H9 (cell line): ENCODE results near the gene AFF2. TPM values are rescaled to one million over a fixed set of nuclear protein-coding genes. Genes with fewer than 3 reads are reported as not detected.

ENCODE experiments used
- DNase-seq: peaks from one replicate; pipeline ENCODE4 v3.0.0-alpha.2; 2017
- H2AFZ ChIP-seq: one replicate; pipeline ENCODE4 v1.6.1; 2013; ENCODE audit warnings: mild to moderate bottlenecking, low read length, control low read depth, moderate library complexity
- H2AK5ac ChIP-seq: 2 replicates; pipeline ENCODE4 v1.6.1; 2013; ENCODE audit warnings: low read length, control low read depth, mixed read lengths; ENCODE audit not compliant: insufficient read length
- H2BK120ac ChIP-seq: one replicate; pipeline ENCODE4 v1.6.1; 2013; ENCODE audit warnings: low read depth, mild to moderate bottlenecking, low read length, control low read depth, inconsistent platforms; ENCODE audit not compliant: poor library complexity, severe bottlenecking
- H2BK12ac ChIP-seq: 2 replicates; pipeline ENCODE4 v1.6.1; 2013; ENCODE audit warnings: low read length, control low read depth, mixed read lengths, low read depth; ENCODE audit not compliant: insufficient read length
- H2BK15ac ChIP-seq: 2 replicates; pipeline ENCODE4 v1.6.1; 2013; ENCODE audit warnings: low read depth, low read length, control low read depth
- H2BK20ac ChIP-seq: one replicate; pipeline ENCODE4 v1.6.1; 2013; ENCODE audit warnings: low read depth, mild to moderate bottlenecking, low read length, control low read depth, inconsistent platforms; ENCODE audit not compliant: poor library complexity, severe bottlenecking
- H2BK5ac ChIP-seq: 2 replicates; pipeline ENCODE4 v1.6.1; 2013; ENCODE audit warnings: low read length, control low read depth, mixed read lengths; ENCODE audit not compliant: insufficient read length
- H3K14ac ChIP-seq: 2 replicates; pipeline ENCODE4 v1.6.1; 2013; ENCODE audit warnings: low read length, control low read depth; ENCODE audit not compliant: insufficient read depth
- H3K18ac ChIP-seq: 2 replicates; pipeline ENCODE4 v1.6.1; 2013; ENCODE audit warnings: low read depth, mild to moderate bottlenecking, mixed read lengths, low read length, control low read depth; ENCODE audit not compliant: insufficient read length
- H3K23ac ChIP-seq: 2 replicates; pipeline ENCODE4 v1.6.1; 2013; ENCODE audit warnings: low read length, control low read depth, mixed read lengths, low read depth; ENCODE audit not compliant: insufficient read length
- H3K23me2 ChIP-seq: 2 replicates; pipeline ENCODE4 v1.6.1; 2013; ENCODE audit warnings: low read depth, mild to moderate bottlenecking, mixed read lengths, low read length, control low read depth; ENCODE audit not compliant: insufficient read length, poor library complexity, severe bottlenecking
- H3K27ac ChIP-seq: 2 replicates; pipeline ENCODE4 v1.5.1; 2013; ENCODE audit warnings: low read length, control low read depth, mixed read lengths, low read depth; ENCODE audit not compliant: insufficient read length
- H3K27me3 ChIP-seq: 2 replicates; pipeline ENCODE4 v1.6.1; 2013; ENCODE audit warnings: low read length, control low read depth, inconsistent platforms; ENCODE audit not compliant: insufficient read depth
- H3K4ac ChIP-seq: 2 replicates; pipeline ENCODE4 v1.6.1; 2013; ENCODE audit warnings: low read depth, mild to moderate bottlenecking, control low read depth, inconsistent platforms, low read length, moderate library complexity
- H3K4me1 ChIP-seq: 2 replicates; pipeline ENCODE4 v1.6.1; 2013; ENCODE audit warnings: low read length, control low read depth, inconsistent platforms; ENCODE audit not compliant: insufficient read depth
- H3K4me2 ChIP-seq: 2 replicates; pipeline ENCODE4 v1.6.1; 2013; ENCODE audit warnings: low read length, control low read depth, mixed read lengths; ENCODE audit not compliant: insufficient read length, insufficient read depth
- H3K56ac ChIP-seq: 2 replicates; pipeline ENCODE4 v1.6.1; 2013; ENCODE audit warnings: low read depth, mild to moderate bottlenecking, mixed read lengths, low read length, control low read depth; ENCODE audit not compliant: insufficient read length
- H3K79me1 ChIP-seq: 2 replicates; pipeline ENCODE4 v1.6.1; 2013; ENCODE audit warnings: low read depth, mild to moderate bottlenecking, moderate library complexity, low read length, control low read depth, inconsistent platforms; ENCODE audit not compliant: insufficient read depth, poor library complexity, severe bottlenecking
- H3K79me2 ChIP-seq: 2 replicates; pipeline ENCODE4 v1.6.1; 2013; ENCODE audit warnings: low read length, control low read depth, inconsistent platforms; ENCODE audit not compliant: insufficient read depth
- H3K9ac ChIP-seq: 2 replicates; pipeline ENCODE4 v1.6.1; 2013; ENCODE audit warnings: low read length, control low read depth, mixed read lengths; ENCODE audit not compliant: insufficient read length; ENCODE audit errors: extremely low read depth
- H3K9me3 ChIP-seq: one replicate; pipeline ENCODE4 v1.6.1; 2013; ENCODE audit warnings: low read depth, low read length, inconsistent platforms; ENCODE audit not compliant: control insufficient read depth
- H3T11ph ChIP-seq: one replicate; pipeline ENCODE4 v1.6.1; 2013; ENCODE audit warnings: mild to moderate bottlenecking, low read length, control low read depth, inconsistent platforms
- H4K20me1 ChIP-seq: one replicate; pipeline ENCODE4 v1.6.1; 2013; ENCODE audit not compliant: control insufficient read depth, insufficient read length, insufficient read depth
- H4K5ac ChIP-seq: 2 replicates; pipeline ENCODE4 v1.6.1; 2013; ENCODE audit warnings: low read depth, mild to moderate bottlenecking, mixed read lengths, low read length, control low read depth; ENCODE audit not compliant: insufficient read length
- H4K8ac ChIP-seq: replicated peaks from 2 replicates; pipeline ENCODE4 v1.6.1; 2013; ENCODE audit warnings: low read length, control low read depth, mixed read lengths, low read depth; ENCODE audit not compliant: insufficient read length
- H4K91ac ChIP-seq: 2 replicates; pipeline ENCODE4 v1.6.1; 2013; ENCODE audit warnings: low read depth, mild to moderate bottlenecking, moderate library complexity, mixed read lengths, low read length, control low read depth; ENCODE audit not compliant: insufficient read length
- H3K27ac Mint-ChIP-seq, 3 experiments: 2 replicates in 2 of 3; 3 replicates in 1 of 3; pipeline ENCODE4 v1.8.0; 2020 to 2021; ENCODE audit warnings: mixed read lengths in 3 of 3, mild to moderate bottlenecking in 1 of 3, moderate library complexity in 1 of 3
- H3K27me3 Mint-ChIP-seq: 2 replicates; pipeline ENCODE4 v1.8.0; 2021; ENCODE audit warnings: low read depth, mild to moderate bottlenecking, moderate library complexity, mixed read lengths
- H3K36me3 Mint-ChIP-seq, 3 experiments: 2 replicates in 2 of 3; 3 replicates in 1 of 3; pipeline ENCODE4 v1.8.0; 2020 to 2021; ENCODE audit warnings: low read depth in 3 of 3, mixed read lengths in 3 of 3; ENCODE audit not compliant: insufficient read depth in 1 of 3
- H3K4me1 Mint-ChIP-seq, 2 experiments: 2 replicates each; pipeline ENCODE4 v1.8.0; 2020; ENCODE audit warnings: mixed read lengths in 2 of 2
- H3K4me3 Mint-ChIP-seq, 2 experiments: 2 replicates in 1 of 2; 3 replicates in 1 of 2; pipeline ENCODE4 v1.8.0; 2020 to 2021; ENCODE audit warnings: mild to moderate bottlenecking in 2 of 2, mixed read lengths in 2 of 2, moderate library complexity in 1 of 2
- H3K9me3 Mint-ChIP-seq, 2 experiments: 2 replicates in 1 of 2; 3 replicates in 1 of 2; pipeline ENCODE4 v1.8.0; 2020; ENCODE audit warnings: mild to moderate bottlenecking in 2 of 2, mixed read lengths in 2 of 2, moderate library complexity in 1 of 2
- CTCF ChIP-seq: fragments of 200-600 bp; sonication (generic); conservative IDR thresholded peaks from 3 replicates; pipeline ENCODE4 v1.8.0; 2021; ENCODE audit warnings: antibody characterized with exemption, mild to moderate bottlenecking
- WGBS: extraction: QIAGEN DNeasy Blood & Tissue Kit; methylation state at CpG from one replicate; pipeline ENCODE4 v1.1.7; 2013; ENCODE audit warnings: missing lambda C conversion rate, low lambda C conversion rate, mixed read lengths; ENCODE audit not compliant: insufficient read length; ENCODE audit errors: extremely low coverage; 5-methylcytosine and 5-hydroxymethylcytosine counted together
- total RNA-seq: library from RNA; stranded (reverse); gene quantifications from 2 replicates; pipeline ENCODE4 v1.2.1, GENCODE V29; 2021

Gene AFF2
- total RNA-seq, 1 experiment from 2014 or later = 14.6 TPM

- TF ChIP-seq CTCF = no peak
- Histone ChIP-seq H2BK20ac (no peak overlapping the region), H3K27ac (no peak overlapping the region), H4K20me1 (no peaks in the 10 kb centered on the region), H3K27me3 (no peaks in the 10 kb centered on the region), H3K9me3 (peaks cover 49% of the 10 kb centered on the region), H3K18ac (no peak overlapping the region), H3K4ac (no peak overlapping the region), H3K4me1 (no peaks in the 10 kb centered on the region), H2BK12ac (no peak overlapping the region), H3K14ac (no peak overlapping the region), H2BK5ac (no peak overlapping the region), H3K56ac (no peak overlapping the region), H3K23me2 (no peaks in the 10 kb centered on the region), H2BK15ac (no peak overlapping the region), H3T11ph (no peak overlapping the region), H2BK120ac (no peak overlapping the region), H4K91ac (no peak overlapping the region), H3K23ac (no peak overlapping the region), H2AFZ (no peak overlapping the region), H3K9ac (no peak overlapping the region), H4K5ac (no peak overlapping the region), H3K79me1 (no peaks in the 10 kb centered on the region), H2AK5ac (no peak overlapping the region), H4K8ac (no peak overlapping the region), H3K4me2 (no peak overlapping the region), H3K79me2 (no peaks in the 10 kb centered on the region)
- WGBS = no CpG with 5 or more reads among the region's 1 CpG
- Mint-ChIP-seq H3K27ac (no peak overlapping the region), H3K27me3 (no peaks in the 10 kb centered on the region), H3K9me3 (peaks cover 57 to 62% of the 10 kb centered on the region in 2 experiments), H3K4me3 (no peak overlapping the region), H3K36me3 (peaks cover 0 to 6% (median 3%) of the 10 kb centered on the region in 3 experiments; a peak in 4 of 7 replicates), H3K4me1 (peaks cover 9 to 16% of the 10 kb centered on the region in 2 experiments)
- DNase-seq = no peak
Measured at GRCh38 chrX:148592595-148592994, 92.2 kb downstream of the AFF2 start.
